CD4-positive, alpha-beta T cell treated with Interferon alpha-2 for 1 hour (primary cell): Measurements from ENCODE around the gene CNGA1.
"Not testable (repeated sequence)": the region's sequence is repeated elsewhere in the genome, so short reads cannot be mapped to it uniquely, and the experiment has no call there.

Experiments used
- DNase-seq, 2 donors: peaks; one replicate each; pipeline ENCODE4 v3.0.0-alpha.2; 2020 to 2022

The CNGA1 gene

GRCh38 chr4:48028696-48029095 is 12.2 kb upstream of the CNGA1 start:
- DNase-seq: no peak

- no peak for DNase-seq
These were observed 11.2 kb upstream of the CNGA1 start for GRCh38 chr4:48027653-48028052.

- DNase-seq: no peak
These were observed 8.5 kb upstream of the CNGA1 start for GRCh38 chr4:48025005-48025404.

- DNase-seq: no peak
These were observed 8.0 kb upstream of the CNGA1 start for GRCh38 chr4:48024522-48024921.

GRCh38 chr4:48022192-48022799 is 5.8 kb upstream of the CNGA1 start:
- no peak for DNase-seq

- no peak for DNase-seq
These were observed 4.6 kb upstream of the CNGA1 start for GRCh38 chr4:48021100-48021499.

GRCh38 chr4:48018112-48018511 is 1.6 kb upstream of the CNGA1 start:
- no peak for DNase-seq

- DNase-seq: peak in 1 of 2 donors; percentile 13
These were observed 659 bp upstream of the CNGA1 start for GRCh38 chr4:48017108-48017571.

GRCh38 chr4:48015678-48016077 is 803 bp downstream of the CNGA1 start:
- no peak for DNase-seq

- DNase-seq: no peak
These were observed 1.3 kb downstream of the CNGA1 start for GRCh38 chr4:48015216-48015615.

GRCh38 chr4:48012824-48013223 is 3.7 kb downstream of the CNGA1 start:
- DNase-seq: no peak

- no peak for DNase-seq
These were observed 4.8 kb downstream of the CNGA1 start for GRCh38 chr4:48011722-48012121.

GRCh38 chr4:48010906-48011305 is 5.6 kb downstream of the CNGA1 start:
- not testable (repeated sequence) for DNase-seq

GRCh38 chr4:48008021-48008596 is 8.4 kb downstream of the CNGA1 start:
- DNase-seq: no peak

- no peak for DNase-seq
These were observed 10.7 kb downstream of the CNGA1 start for GRCh38 chr4:48005781-48006180.

GRCh38 chr4:48003568-48003967 is 12.9 kb downstream of the CNGA1 start:
- DNase-seq: peak; percentile 5 to 48

GRCh38 chr4:48002267-48002666 is 14.2 kb downstream of the CNGA1 start:
- no peak for DNase-seq

- no peak for DNase-seq
These were observed 20.5 kb downstream of the CNGA1 start for GRCh38 chr4:47996021-47996420.

- DNase-seq: not testable (repeated sequence)
These were observed 24.0 kb downstream of the CNGA1 start for GRCh38 chr4:47992475-47992874.

GRCh38 chr4:47990145-47990544 is 26.3 kb downstream of the CNGA1 start:
- DNase-seq: no peak

- no peak for DNase-seq
These were observed 41.9 kb downstream of the CNGA1 start for GRCh38 chr4:47974566-47974965.

- DNase-seq: no peak
These were observed 43.8 kb downstream of the CNGA1 start for GRCh38 chr4:47972721-47973120.

- DNase-seq: no peak
These were observed 44.3 kb downstream of the CNGA1 start for GRCh38 chr4:47972181-47972580.

GRCh38 chr4:47968847-47969246 is 47.6 kb downstream of the CNGA1 start:
- no peak for DNase-seq

- no peak for DNase-seq
These were observed 61.8 kb downstream of the CNGA1 start for GRCh38 chr4:47954677-47955076.
